DND-41 (cell line): Measurements from ENCODE around the gene MGAT5.

Experiments used
- CTCF ChIP-seq: IDR thresholded peaks from 2 replicates; pipeline ENCODE4 v1.5.1; 2012; ENCODE audit warnings: borderline replicate concordance, low read length, moderate library complexity, mild to moderate bottlenecking; ENCODE audit not compliant: poor library complexity, severe bottlenecking; ENCODE audit errors: extremely low read depth
- EZH2 ChIP-seq: IDR thresholded peaks from 3 replicates; pipeline ENCODE4 v1.6.1; 2012; ENCODE audit warnings: borderline replicate concordance, low read depth, mild to moderate bottlenecking, moderate library complexity, low read length, inconsistent platforms; ENCODE audit not compliant: severe bottlenecking

- TF ChIP-seq EZH2 = no peak
- TF ChIP-seq CTCF = no peak
These were observed 112.5 kb downstream of the MGAT5 start for GRCh38 chr2:134366359-134366758.
